Measurements from ENCODE around the gene STAG3. TPM values are rescaled to one million over a fixed set of nuclear protein-coding genes. Genes with fewer than 3 reads are reported as not detected.

Gene STAG3
- 0.10 to 0.50 TPM (median 0.20 TPM) in 4 of 5 replicates, not detected in the other for total RNA-seq (2022; extraction: Qiagen RNA extraction; ENCODE audit: low read depth)

GRCh38 chr7:100177045-100178001 is at the start of gene STAG3, which contains the start of gene GPC2:
TSS of gene STAG3 (plus strand) at chr7:100177918. CDS start at chr7:100180557, 2,639 bp downstream.
TSS of gene GPC2 (minus strand) at chr7:100177381. CDS start at chr7:100177199, 182 bp downstream.

GRCh38 chr7:100148559-100149328 is 29.0 kb upstream of the STAG3 start, which contains the start of gene LAMTOR4:
TSS of gene LAMTOR4 (plus strand) at chr7:100148918. CDS start at chr7:100148973, 55 bp downstream.

GRCh38 chr7:100158229-100159098 is 19.3 kb upstream of the STAG3 start, which contains the start of gene TRAPPC14:
TSS of gene TRAPPC14 (minus strand) at chr7:100158723. CDS start at chr7:100158499, 224 bp downstream.

GRCh38 chr7:100219801-100220585 is 42.3 kb downstream of the STAG3 start, which contains the start of gene PVRIG:
TSS of gene PVRIG (plus strand) at chr7:100219949. CDS start at chr7:100219971, 22 bp downstream.

Other genes with a start within 250 kb of the STAG3 start
- gene GJC3, start 248.3 kb upstream of the STAG3 start, total RNA-seq (2022; extraction: Qiagen RNA extraction; ENCODE audit: low read depth): 0.14 to 0.31 TPM (median 0.21 TPM) in 4 of 5 replicates, not detected in the other
- gene AZGP1, start 201.9 kb upstream of the STAG3 start, total RNA-seq (2022; extraction: Qiagen RNA extraction; ENCODE audit: low read depth): 0.27 TPM in 1 of 5 replicates, not detected in the others
- gene ZKSCAN1, start 162.3 kb upstream of the STAG3 start, total RNA-seq (2022; extraction: Qiagen RNA extraction; ENCODE audit: low read depth): 6.1 to 9.9 TPM (median 9.2 TPM) in 5 replicates
- gene ZSCAN21, start 128.1 kb upstream of the STAG3 start, total RNA-seq (2022; extraction: Qiagen RNA extraction; ENCODE audit: low read depth): 9.3 to 12.1 TPM (median 10.1 TPM) in 5 replicates
- gene ZNF3, start 96.2 kb upstream of the STAG3 start, total RNA-seq (2022; extraction: Qiagen RNA extraction; ENCODE audit: low read depth): 18.2 to 23.1 TPM (median 19.7 TPM) in 5 replicates
- 149 to 206 TPM (median 179 TPM) in 5 replicates for gene COPS6, start 88.9 kb upstream of the STAG3 start, total RNA-seq (2022; extraction: Qiagen RNA extraction; ENCODE audit: low read depth)
- gene MCM7, start 76.5 kb upstream of the STAG3 start, total RNA-seq (2022; extraction: Qiagen RNA extraction; ENCODE audit: low read depth): 234 to 255 TPM (median 254 TPM) in 5 replicates
- 12.3 to 15.4 TPM (median 14.5 TPM) in 5 replicates for gene AP4M1, start 76.3 kb upstream of the STAG3 start, total RNA-seq (2022; extraction: Qiagen RNA extraction; ENCODE audit: low read depth)
- 57.6 to 68.0 TPM (median 64.7 TPM) in 5 replicates for gene TAF6, start 58.6 kb upstream of the STAG3 start, total RNA-seq (2022; extraction: Qiagen RNA extraction; ENCODE audit: low read depth)
- gene CNPY4, start 58.3 kb upstream of the STAG3 start, total RNA-seq (2022; extraction: Qiagen RNA extraction; ENCODE audit: low read depth): 10.5 to 12.4 TPM (median 10.8 TPM) in 5 replicates
- gene MBLAC1, start 51.0 kb upstream of the STAG3 start, total RNA-seq (2022; extraction: Qiagen RNA extraction; ENCODE audit: low read depth): 2.7 to 3.8 TPM (median 3.1 TPM) in 5 replicates
- gene LAMTOR4, start 29.0 kb upstream of the STAG3 start, total RNA-seq (2022; extraction: Qiagen RNA extraction; ENCODE audit: low read depth): 141 to 188 TPM (median 175 TPM) in 5 replicates
- gene TRAPPC14, start 19.2 kb upstream of the STAG3 start, total RNA-seq (2022; extraction: Qiagen RNA extraction; ENCODE audit: low read depth): 8.7 to 16.1 TPM (median 12.9 TPM) in 5 replicates
- 0.07 to 0.08 TPM in 2 of 5 replicates, not detected in the others for gene GAL3ST4, start 9.3 kb upstream of the STAG3 start, total RNA-seq (2022; extraction: Qiagen RNA extraction; ENCODE audit: low read depth)
- 0.54 to 1.1 TPM (median 0.96 TPM) in 5 replicates for gene GPC2, start 537 bp upstream of the STAG3 start, total RNA-seq (2022; extraction: Qiagen RNA extraction; ENCODE audit: low read depth)
- gene PVRIG, start 42.0 kb downstream of the STAG3 start, total RNA-seq (2022; extraction: Qiagen RNA extraction; ENCODE audit: low read depth): not detected in 5 replicates
- not detected in 5 replicates for gene SPDYE3, start 129.8 kb downstream of the STAG3 start, total RNA-seq (2022; extraction: Qiagen RNA extraction; ENCODE audit: low read depth)
- 17.3 to 30.3 TPM (median 27.1 TPM) in 5 replicates for gene PILRB, start 180.2 kb downstream of the STAG3 start, total RNA-seq (2022; extraction: Qiagen RNA extraction; ENCODE audit: low read depth)
- 3.3 to 6.0 TPM (median 5.8 TPM) in 5 replicates for gene PILRA, start 195.6 kb downstream of the STAG3 start, total RNA-seq (2022; extraction: Qiagen RNA extraction; ENCODE audit: low read depth)